Sciatic nerve (tissue), 2 donors: Measurements from ENCODE around the gene AKAP9. TPM values are rescaled to one million over a fixed set of nuclear protein-coding genes. Genes with fewer than 3 reads are reported as not detected.
"Not testable (repeated sequence)": the region's sequence is repeated elsewhere in the genome, so short reads cannot be mapped to it uniquely, and the experiment has no call there.

Experiments used
- ATAC-seq: fragments of 200-7000 bp; cut with Tn5 transposase; one replicate; pipeline ENCODE4 v1.9.1; 2020; ENCODE audit warnings: mild to moderate bottlenecking, moderate library complexity
- DNase-seq: peaks from one replicate; pipeline ENCODE4 v3.0.0-alpha.2; 2020; ENCODE audit warnings: low spot score
- intact Hi-C: fragments of 100-400 bp; cut with DNase I; formaldehyde crosslinking; loops from one replicate; pipeline ENCODE4 v1.14.2; 2022
- total RNA-seq: library from RNA; stranded (reverse); fragmentation: NEBNext Ultra II Directional; extraction: Animal tissue kit (Norgen Biotek cat#: 25700); gene quantifications from one replicate; pipeline ENCODE4 v1.2.1, GENCODE V29; 2021
- donor health status: DM: no; HTN: no; CAD: no.
- donor health status: DM: no; HTN: no; CAD: no.

The AKAP9 gene
- total RNA-seq, 1 donor from 2014 or later = 84.5 TPM

DNA sequence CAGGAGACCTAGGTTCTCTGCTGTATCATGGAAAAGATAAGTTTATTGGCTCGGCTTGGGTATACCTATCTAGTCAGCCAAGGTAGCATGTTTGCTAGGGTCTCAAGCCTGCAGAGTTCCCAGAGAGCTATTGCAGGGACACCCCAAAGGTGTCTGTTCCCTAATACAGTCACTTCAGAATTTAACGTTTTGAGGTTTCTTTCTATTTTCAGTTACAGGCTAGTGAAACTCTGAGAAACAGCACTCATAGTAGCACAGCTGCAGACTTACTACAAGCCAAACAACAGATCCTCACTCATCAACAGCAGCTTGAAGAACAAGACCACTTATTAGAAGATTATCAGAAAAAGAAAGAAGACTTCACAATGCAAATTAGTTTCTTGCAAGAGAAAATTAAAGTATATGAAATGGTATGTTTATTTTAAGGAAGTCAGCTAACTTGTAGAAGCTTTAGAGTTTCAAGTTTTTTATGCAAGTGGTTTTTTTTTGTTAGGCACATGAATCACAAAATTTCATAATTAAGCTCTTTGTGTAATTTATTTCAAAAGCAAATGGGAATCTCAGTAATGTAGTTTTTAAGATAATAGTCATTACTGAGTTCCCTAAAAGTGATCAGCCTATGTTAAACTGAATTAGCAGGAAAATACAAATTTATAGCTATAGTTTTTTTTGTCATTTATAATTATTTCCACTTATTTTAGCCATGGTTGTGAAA lies 54.9 kb downstream of the AKAP9 start:
- ATAC-seq (no peak), DNase-seq (no peak)

GRCh38 chr7:91999631-92000565 lies 59.2 kb downstream of the AKAP9 start:
- DNase-seq (no peak), ATAC-seq (no peak)
- intact Hi-C loops = no loop called here

More for the DNA sequence above, 54.9 kb downstream of the AKAP9 start:
- intact Hi-C loops = no loop called here

DNA sequence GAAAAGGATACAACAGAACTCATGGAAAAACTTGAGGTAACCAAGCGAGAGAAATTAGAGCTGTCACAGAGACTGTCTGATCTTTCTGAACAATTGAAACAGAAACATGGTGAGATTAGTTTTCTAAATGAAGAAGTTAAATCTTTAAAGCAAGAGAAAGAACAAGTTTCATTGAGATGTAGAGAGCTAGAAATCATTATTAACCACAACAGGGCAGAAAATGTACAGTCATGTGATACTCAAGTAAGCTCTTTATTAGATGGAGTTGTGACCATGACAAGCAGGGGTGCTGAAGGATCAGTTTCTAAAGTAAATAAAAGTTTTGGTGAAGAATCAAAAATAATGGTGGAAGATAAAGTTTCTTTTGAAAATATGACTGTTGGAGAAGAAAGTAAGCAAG lies 62.1 kb downstream of the AKAP9 start:
- intact Hi-C loops = no loop called here
- DNase-seq (no peak), ATAC-seq (no peak)

DNA sequence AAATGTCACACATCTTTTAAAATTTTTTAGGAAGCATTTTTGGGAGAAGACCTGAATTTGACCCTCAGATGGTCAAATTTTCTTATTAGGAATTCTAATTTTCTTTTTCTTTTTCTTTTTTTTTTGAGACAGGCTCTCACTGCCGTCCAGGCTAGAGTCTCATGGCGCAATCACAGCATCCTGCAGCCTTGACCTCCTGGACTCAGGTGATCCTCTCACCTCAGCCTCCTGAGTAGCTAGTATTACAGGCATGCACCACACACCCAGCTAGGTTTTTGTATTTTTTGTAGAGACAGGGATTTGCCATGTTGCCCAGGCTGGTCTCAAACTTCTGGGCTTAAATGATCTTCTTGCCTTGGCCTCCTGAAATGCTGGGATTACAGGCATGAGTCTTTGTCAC lies 65.4 kb downstream of the AKAP9 start:
- no peak for DNase-seq
- intact Hi-C loops = no loop called here
- no peak for ATAC-seq

- intact Hi-C loops = no loop called here
- DNase-seq (no peak), ATAC-seq (no peak)
These were observed 69.6 kb downstream of the AKAP9 start for GRCh38 chr7:92010215-92010614.

GRCh38 chr7:92013611-92014010 lies 72.9 kb downstream of the AKAP9 start:
- ATAC-seq (no peak), DNase-seq (no peak)
- intact Hi-C loops = no loop called here

- ATAC-seq (no peak), DNase-seq (no peak)
- intact Hi-C loops = no loop called here
These were observed 80.0 kb downstream of the AKAP9 start for GRCh38 chr7:92020636-92021035.

GRCh38 chr7:92025260-92025659 lies 84.6 kb downstream of the AKAP9 start:
- DNase-seq (no peak), ATAC-seq (no peak)
- intact Hi-C loops = no loop called here

- ATAC-seq, intact Hi-C loops, DNase-seq: not testable (repeated sequence)
These were observed 86.0 kb downstream of the AKAP9 start for GRCh38 chr7:92026635-92027034.

DNA sequence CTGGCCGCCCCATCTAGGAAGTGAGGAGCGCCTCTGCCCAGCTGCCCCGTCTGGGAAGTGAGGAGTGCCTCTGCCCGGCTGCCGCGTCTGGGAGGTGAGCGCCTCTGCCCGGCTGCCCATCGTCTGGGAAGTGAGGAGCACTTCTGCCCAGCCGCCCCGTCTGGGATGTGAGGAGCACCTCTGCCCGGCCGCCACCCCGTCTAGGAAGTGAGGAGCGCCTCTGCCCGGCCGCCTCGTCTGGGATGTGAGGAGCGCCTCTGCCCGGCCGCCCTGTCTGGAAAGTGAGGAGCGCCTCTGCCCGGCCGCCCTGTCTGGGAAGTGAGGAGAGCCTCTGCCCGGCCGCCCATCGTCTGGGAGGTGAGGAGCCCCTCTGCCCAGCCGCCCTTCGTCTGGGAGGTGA lies 86.5 kb downstream of the AKAP9 start:
- ATAC-seq, intact Hi-C loops, DNase-seq: not testable (repeated sequence)

- intact Hi-C loops = no loop called here
- DNase-seq = no peak
- ATAC-seq = no peak
These were observed 87.6 kb downstream of the AKAP9 start for GRCh38 chr7:92028226-92028625.

GRCh38 chr7:92028686-92029085 lies 88.0 kb downstream of the AKAP9 start:
- intact Hi-C loops = no loop called here
- no peak for DNase-seq
- no peak for ATAC-seq

GRCh38 chr7:92034116-92034515 lies 93.5 kb downstream of the AKAP9 start:
- intact Hi-C loops = no loop called here
- ATAC-seq = peak; percentile 66
- DNase-seq = no peak

GRCh38 chr7:92035576-92035975 lies 94.9 kb downstream of the AKAP9 start:
- no peak for DNase-seq
- no peak for ATAC-seq
- intact Hi-C loops = no loop called here

DNA sequence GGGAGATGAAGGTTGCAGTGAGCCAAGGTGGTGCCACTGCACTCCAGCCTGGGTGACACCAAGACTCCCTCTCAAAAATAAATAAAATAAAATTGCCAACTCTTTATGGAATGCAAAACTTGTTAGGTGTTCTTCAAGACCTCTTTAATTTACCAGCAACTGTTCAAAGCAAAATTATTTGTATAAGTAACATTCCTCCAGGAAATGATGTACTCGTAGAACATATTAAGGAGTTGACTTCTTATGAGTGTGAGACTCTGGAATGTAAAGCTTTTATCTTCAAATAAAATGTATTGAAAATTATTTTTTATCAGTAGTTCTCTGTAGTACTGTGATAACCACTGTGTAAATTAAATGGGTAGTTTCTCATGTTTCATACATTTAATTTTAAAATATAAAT lies 99.2 kb downstream of the AKAP9 start:
- intact Hi-C loops = no loop called here
- ATAC-seq (no peak), DNase-seq (no peak)

GRCh38 chr7:92042056-92042737 lies 101.5 kb downstream of the AKAP9 start:
- DNase-seq (no peak), ATAC-seq (no peak)
- intact Hi-C loops = no loop called here

DNA sequence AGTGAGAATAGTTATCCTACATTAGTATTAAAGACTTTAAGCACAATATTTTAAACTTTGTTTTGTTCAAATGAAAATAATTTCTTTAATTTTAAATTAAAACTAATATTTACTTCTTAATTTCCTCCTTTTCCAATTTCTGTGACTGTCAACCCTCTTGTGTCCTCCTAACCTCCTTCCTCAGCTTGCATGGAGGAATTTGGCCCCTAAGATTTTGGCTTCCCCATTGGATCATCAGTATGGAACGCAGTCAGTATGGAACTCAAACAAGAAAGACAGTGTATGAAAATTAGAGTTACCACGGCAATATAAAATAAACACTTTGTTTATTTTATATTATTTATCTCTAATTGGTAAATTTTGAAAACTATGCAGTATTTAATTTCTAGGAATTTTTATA lies 102.4 kb downstream of the AKAP9 start:
- DNase-seq (no peak), ATAC-seq (no peak)
- intact Hi-C loops = no loop called here

DNA sequence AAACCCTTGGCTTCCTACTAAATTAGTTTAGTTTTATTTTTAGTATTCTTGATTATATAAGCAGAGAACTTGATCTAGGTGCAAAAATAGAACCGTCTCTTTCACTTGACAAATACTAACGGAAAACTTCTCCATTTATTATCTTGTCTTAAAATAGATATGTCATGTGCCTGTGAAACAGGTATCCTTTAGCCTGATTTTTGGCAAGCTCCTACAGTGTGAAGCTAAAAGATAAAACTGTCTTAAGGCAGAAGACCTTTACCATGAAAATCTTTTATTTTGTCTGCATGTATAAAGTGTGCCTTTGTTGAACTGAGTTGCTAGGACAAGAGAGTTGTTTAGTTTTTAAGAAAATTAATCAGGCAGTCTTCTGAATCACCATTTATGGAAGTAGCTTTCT lies 103.0 kb downstream of the AKAP9 start:
- intact Hi-C loops = no loop called here
- ATAC-seq = no peak

DNA sequence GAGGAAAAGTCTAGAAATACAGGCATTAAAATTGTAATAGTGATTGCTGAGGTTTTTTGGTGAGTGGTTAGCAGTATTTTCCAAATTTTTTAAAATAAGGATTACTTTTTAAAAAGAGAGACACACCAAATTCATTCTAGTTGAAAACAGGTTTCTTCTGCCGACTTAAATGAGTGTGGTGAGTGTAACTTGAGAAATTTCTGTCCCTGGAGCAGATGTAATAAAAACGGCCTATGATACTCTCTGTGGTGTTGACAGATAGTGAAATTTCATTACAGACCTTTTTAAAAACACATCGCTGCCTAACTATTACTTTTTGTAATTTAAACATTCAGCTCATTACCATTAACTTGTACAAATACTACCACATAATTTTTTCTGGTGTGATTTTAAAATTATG lies 103.5 kb downstream of the AKAP9 start:
- intact Hi-C loops = no loop called here
- ATAC-seq = no peak
- no peak for DNase-seq

More for the DNA sequence above, 103.0 kb downstream of the AKAP9 start:
- DNase-seq = no peak

DNA sequence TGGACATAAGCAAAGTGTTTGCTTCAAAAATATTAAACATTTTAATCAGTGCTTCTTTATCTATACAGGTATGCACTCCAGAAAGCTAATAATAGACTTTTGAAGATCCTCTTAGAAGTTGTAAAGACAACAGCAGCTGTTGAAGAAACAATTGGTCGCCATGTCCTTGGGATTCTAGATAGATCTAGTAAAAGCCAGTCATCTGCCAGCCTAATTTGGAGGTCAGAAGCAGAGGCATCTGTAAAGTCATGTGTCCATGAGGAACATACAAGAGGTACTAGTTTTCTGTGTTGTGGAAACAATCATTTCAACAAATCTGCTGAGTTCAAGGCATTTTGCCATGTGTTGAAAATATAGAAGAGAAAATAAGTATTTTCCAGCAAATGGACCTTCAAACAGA lies 104.3 kb downstream of the AKAP9 start:
- ATAC-seq (no peak), DNase-seq (no peak)
- intact Hi-C loops = no loop called here
